ENCODE results near the gene APLN. TPM values are rescaled to one million over a fixed set of nuclear protein-coding genes. Genes with fewer than 3 reads are reported as not detected.

APLN gene
- total RNA-seq, 4 donors from 2014 or later = 0.19 to 0.44 TPM; not detected in 2

- TF ChIP-seq CTCF (IDR thresholded peaks at IDR 0.05; ENCODE audit: low read depth) = no peak
These were observed 8.4 kb upstream of the APLN start for GRCh38 chrX:129663171-129663570.

GRCh38 chrX:129661369-129661768, 6.6 kb upstream of the APLN start:
- no peak for TF ChIP-seq CTCF (IDR thresholded peaks at IDR 0.05; ENCODE audit: low read depth)

- TF ChIP-seq CTCF (IDR thresholded peaks at IDR 0.05; ENCODE audit: low read depth) = no peak
These were observed 5.1 kb upstream of the APLN start for GRCh38 chrX:129659861-129660260.

GRCh38 chrX:129659141-129659540, 4.4 kb upstream of the APLN start:
- TF ChIP-seq CTCF (IDR thresholded peaks at IDR 0.05; ENCODE audit: low read depth) = no peak

- no peak for TF ChIP-seq CTCF (IDR thresholded peaks at IDR 0.05; ENCODE audit: low read depth)
These were observed 3.7 kb upstream of the APLN start for GRCh38 chrX:129658429-129658828.

- TF ChIP-seq CTCF (IDR thresholded peaks at IDR 0.05; ENCODE audit: low read depth) = no peak
These were observed 942 bp upstream of the APLN start for GRCh38 chrX:129655547-129656249.

- TF ChIP-seq CTCF (IDR thresholded peaks at IDR 0.05; ENCODE audit: low read depth) = no peak
These were observed 645 bp downstream of the APLN start for GRCh38 chrX:129653971-129654651.
